Measurements from ENCODE around the gene GSTM2. TPM values are rescaled to one million over a fixed set of nuclear protein-coding genes. Genes with fewer than 3 reads are reported as not detected.

The GSTM2 gene
- total RNA-seq, 1 experiment from 2014 or later, result 10.2 TPM

GRCh38 chr1:109635862-109636200 is 32.0 kb upstream of the GSTM2 start:
- in situ Hi-C loops (cut with HindIII; ENCODE audit: low pct_unique_long_range_greater_than_20kb, low sequenced_read_pairs) (no loop called here), intact Hi-C loops (cut with micrococcal nuclease; ENCODE audit: unreplicated experiment) (no loop called here)
- Histone ChIP-seq H3K27ac (ENCODE audit: low read length) (no peak overlapping the region), H3K36me3 (ENCODE audit: control insufficient read depth, insufficient read depth, low read length) (no peaks in the 10 kb centered on the region), H3K9me3 (ENCODE audit: control insufficient read depth, insufficient read depth, low read depth, low read length) (no peaks in the 10 kb centered on the region), H3K4me1 (ENCODE audit: control insufficient read depth, insufficient read depth, low read length) (no peaks in the 10 kb centered on the region; the same call in none of the 2 replicates), H3K27me3 (ENCODE audit: control insufficient read depth, insufficient read depth, low read length) (no peaks in the 10 kb centered on the region), H3K4me3 (ENCODE audit: low read depth in 2 of 2, low read length in 2 of 2) (no peak overlapping the region)
- DNase-seq (ENCODE audit: low read depth, low spot score), result no peak
- BruUV-seq (replicated peaks), result no TSS peak
- CTCF ChIA-PET, result no interaction called here
- POLR2A ChIA-PET, result no interaction called here
- no peak for ATAC-seq
- TF ChIP-seq SIN3A (IDR thresholded peaks at IDR 0.05; ENCODE audit: borderline replicate concordance, insufficient read depth, low read depth, low read length) (no peak), TCF7L2 (IDR thresholded peaks at IDR 0.05; ENCODE audit: low read depth, low read length) (no peak), POLR2AphosphoS5 (IDR thresholded peaks at IDR 0.05; ENCODE audit: low read depth, low read length) (no peak)
- TF ChIP-seq, protein P1, sequence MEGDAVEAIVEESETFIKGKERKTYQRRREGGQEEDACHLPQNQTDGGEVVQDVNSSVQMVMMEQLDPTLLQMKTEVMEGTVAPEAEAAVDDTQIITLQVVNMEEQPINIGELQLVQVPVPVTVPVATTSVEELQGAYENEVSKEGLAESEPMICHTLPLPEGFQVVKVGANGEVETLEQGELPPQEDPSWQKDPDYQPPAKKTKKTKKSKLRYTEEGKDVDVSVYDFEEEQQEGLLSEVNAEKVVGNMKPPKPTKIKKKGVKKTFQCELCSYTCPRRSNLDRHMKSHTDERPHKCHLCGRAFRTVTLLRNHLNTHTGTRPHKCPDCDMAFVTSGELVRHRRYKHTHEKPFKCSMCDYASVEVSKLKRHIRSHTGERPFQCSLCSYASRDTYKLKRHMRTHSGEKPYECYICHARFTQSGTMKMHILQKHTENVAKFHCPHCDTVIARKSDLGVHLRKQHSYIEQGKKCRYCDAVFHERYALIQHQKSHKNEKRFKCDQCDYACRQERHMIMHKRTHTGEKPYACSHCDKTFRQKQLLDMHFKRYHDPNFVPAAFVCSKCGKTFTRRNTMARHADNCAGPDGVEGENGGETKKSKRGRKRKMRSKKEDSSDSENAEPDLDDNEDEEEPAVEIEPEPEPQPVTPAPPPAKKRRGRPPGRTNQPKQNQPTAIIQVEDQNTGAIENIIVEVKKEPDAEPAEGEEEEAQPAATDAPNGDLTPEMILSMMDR (IDR thresholded peaks at IDR 0.05), result no peak
- TF ChIP-seq, protein P2, sequence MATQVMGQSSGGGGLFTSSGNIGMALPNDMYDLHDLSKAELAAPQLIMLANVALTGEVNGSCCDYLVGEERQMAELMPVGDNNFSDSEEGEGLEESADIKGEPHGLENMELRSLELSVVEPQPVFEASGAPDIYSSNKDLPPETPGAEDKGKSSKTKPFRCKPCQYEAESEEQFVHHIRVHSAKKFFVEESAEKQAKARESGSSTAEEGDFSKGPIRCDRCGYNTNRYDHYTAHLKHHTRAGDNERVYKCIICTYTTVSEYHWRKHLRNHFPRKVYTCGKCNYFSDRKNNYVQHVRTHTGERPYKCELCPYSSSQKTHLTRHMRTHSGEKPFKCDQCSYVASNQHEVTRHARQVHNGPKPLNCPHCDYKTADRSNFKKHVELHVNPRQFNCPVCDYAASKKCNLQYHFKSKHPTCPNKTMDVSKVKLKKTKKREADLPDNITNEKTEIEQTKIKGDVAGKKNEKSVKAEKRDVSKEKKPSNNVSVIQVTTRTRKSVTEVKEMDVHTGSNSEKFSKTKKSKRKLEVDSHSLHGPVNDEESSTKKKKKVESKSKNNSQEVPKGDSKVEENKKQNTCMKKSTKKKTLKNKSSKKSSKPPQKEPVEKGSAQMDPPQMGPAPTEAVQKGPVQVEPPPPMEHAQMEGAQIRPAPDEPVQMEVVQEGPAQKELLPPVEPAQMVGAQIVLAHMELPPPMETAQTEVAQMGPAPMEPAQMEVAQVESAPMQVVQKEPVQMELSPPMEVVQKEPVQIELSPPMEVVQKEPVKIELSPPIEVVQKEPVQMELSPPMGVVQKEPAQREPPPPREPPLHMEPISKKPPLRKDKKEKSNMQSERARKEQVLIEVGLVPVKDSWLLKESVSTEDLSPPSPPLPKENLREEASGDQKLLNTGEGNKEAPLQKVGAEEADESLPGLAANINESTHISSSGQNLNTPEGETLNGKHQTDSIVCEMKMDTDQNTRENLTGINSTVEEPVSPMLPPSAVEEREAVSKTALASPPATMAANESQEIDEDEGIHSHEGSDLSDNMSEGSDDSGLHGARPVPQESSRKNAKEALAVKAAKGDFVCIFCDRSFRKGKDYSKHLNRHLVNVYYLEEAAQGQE (IDR thresholded peaks at IDR 0.05; ENCODE audit: insufficient read depth in 1 of 2, low read depth in 2 of 2, low read length in 1 of 2), result no peak

- in situ Hi-C loops (cut with HindIII; ENCODE audit: low pct_unique_long_range_greater_than_20kb, low sequenced_read_pairs), result no loop called here
- H3K4me3 ChIP-seq (ENCODE audit: low read depth in 2 of 2, low read length in 2 of 2), result no peak overlapping the region
- H3K27ac ChIP-seq (ENCODE audit: low read length), result peak overlapping the region; percentile 17; the same call in 1 of the 2 replicates
- intact Hi-C loops (cut with micrococcal nuclease; ENCODE audit: unreplicated experiment), result no loop called here
- no TSS peak for BruUV-seq (replicated peaks)
- no peaks in the 10 kb centered on the region for H3K27me3 ChIP-seq (ENCODE audit: control insufficient read depth, insufficient read depth, low read length)
- H3K4me1 ChIP-seq (ENCODE audit: control insufficient read depth, insufficient read depth, low read length), result no peaks in the 10 kb centered on the region; the same call in none of the 2 replicates
- CTCF ChIA-PET, result no interaction called here
- POLR2A ChIA-PET, result interaction anchor here (0.6 kb wide), 1 partner anchor 138 kb away, joined by 3 read pairs; no protein-coding TSS in a partner anchor
- DNase-seq (ENCODE audit: low read depth, low spot score) (no peak), ATAC-seq (no peak)
- TF ChIP-seq, protein P1 (IDR thresholded peaks at IDR 0.05), result no peak
- TF ChIP-seq POLR2AphosphoS5 (IDR thresholded peaks at IDR 0.05; ENCODE audit: low read depth, low read length) (no peak), TCF7L2 (IDR thresholded peaks at IDR 0.05; ENCODE audit: low read depth, low read length) (no peak), SIN3A (IDR thresholded peaks at IDR 0.05; ENCODE audit: borderline replicate concordance, insufficient read depth, low read depth, low read length) (no peak)
- TF ChIP-seq, protein P2 (IDR thresholded peaks at IDR 0.05; ENCODE audit: insufficient read depth in 1 of 2, low read depth in 2 of 2, low read length in 1 of 2), result no peak
- H3K36me3 ChIP-seq (ENCODE audit: control insufficient read depth, insufficient read depth, low read length), result no peaks in the 10 kb centered on the region
- H3K9me3 ChIP-seq (ENCODE audit: control insufficient read depth, insufficient read depth, low read depth, low read length), result no peaks in the 10 kb centered on the region
Measured at GRCh38 chr1:109636201-109636952, 31.5 kb upstream of the GSTM2 start.

All from Panc1 (cell line).